WTC11 (cell line): Measurements from ENCODE around the gene STOM. TPM values are rescaled to one million over a fixed set of nuclear protein-coding genes. Genes with fewer than 3 reads are reported as not detected.
A peak's percentile ranks its signal among the peaks of the same experiment; 100 is the strongest.

Experiments
- ARID4B ChIP-seq: sonication (generic); formaldehyde crosslinking; IDR thresholded peaks from 2 replicates; pipeline ENCODE4 v1.8.0; 2023; ENCODE audit warnings: missing genetic modification reagents, mild to moderate bottlenecking, borderline replicate concordance
- ATF1 ChIP-seq: sonication (generic); formaldehyde crosslinking; IDR thresholded peaks from 2 replicates; pipeline ENCODE4 v1.8.1; 2023; ENCODE audit warnings: mild to moderate bottlenecking, moderate library complexity, missing genetic modification reagents
- ATF6 ChIP-seq: sonication (generic); formaldehyde crosslinking; IDR thresholded peaks from 2 replicates; pipeline ENCODE4 v1.8.1; 2023; ENCODE audit warnings: mild to moderate bottlenecking, missing genetic modification reagents
- CBFB ChIP-seq: sonication (generic); formaldehyde crosslinking; IDR thresholded peaks from 2 replicates; pipeline ENCODE4 v1.8.1; 2022; ENCODE audit warnings: mild to moderate bottlenecking, low read depth, missing genetic modification reagents
- CDX4 ChIP-seq: fragments of 250-450 bp; sonication (Bioruptor Pico); IDR thresholded peaks from 2 replicates; pipeline ENCODE4 v1.9.0; 2021; ENCODE audit warnings: moderate library complexity, mild to moderate bottlenecking, inconsistent platforms, borderline replicate concordance
- CREM ChIP-seq: sonication (generic); formaldehyde crosslinking; IDR thresholded peaks from 2 replicates; pipeline ENCODE4 v1.8.1; 2022; ENCODE audit warnings: mild to moderate bottlenecking, missing genetic modification reagents, moderate library complexity
- CTCF ChIP-seq: fragments of 200-600 bp; IDR thresholded peaks from 2 replicates; pipeline ENCODE4 v1.8.0; 2022; ENCODE audit warnings: antibody characterized with exemption
- ERG ChIP-seq: fragments of 250-450 bp; sonication (Bioruptor Pico); IDR thresholded peaks from 2 replicates; pipeline ENCODE4 v1.8.0; 2021; ENCODE audit warnings: mild to moderate bottlenecking
- ESRRA ChIP-seq: sonication (generic); formaldehyde crosslinking; IDR thresholded peaks from 2 replicates; pipeline ENCODE4 v1.8.1; 2022; ENCODE audit warnings: mild to moderate bottlenecking, missing genetic modification reagents, borderline replicate concordance
- FOXP4 ChIP-seq: sonication (generic); formaldehyde crosslinking; IDR thresholded peaks from 2 replicates; pipeline ENCODE4 v1.8.0; 2022; ENCODE audit warnings: mild to moderate bottlenecking, missing genetic modification reagents
- GRHL2 ChIP-seq: fragments of 250-450 bp; sonication (Bioruptor Pico); IDR thresholded peaks from 2 replicates; pipeline ENCODE4 v1.8.0; 2022; ENCODE audit warnings: mild to moderate bottlenecking, moderate library complexity; ENCODE audit not compliant: insufficient replicate concordance, severe bottlenecking
- HMGXB4 ChIP-seq: sonication (generic); formaldehyde crosslinking; IDR thresholded peaks from 2 replicates; pipeline ENCODE4 v1.8.1; 2023; ENCODE audit warnings: mild to moderate bottlenecking, moderate library complexity, missing genetic modification reagents
- JUN ChIP-seq: sonication (generic); formaldehyde crosslinking; IDR thresholded peaks from 2 replicates; pipeline ENCODE4 v1.8.0; 2023; ENCODE audit warnings: mild to moderate bottlenecking, missing genetic modification reagents
- MYBL2 ChIP-seq: sonication (generic); formaldehyde crosslinking; IDR thresholded peaks from 2 replicates; pipeline ENCODE4 v1.8.1; 2023; ENCODE audit warnings: mild to moderate bottlenecking, moderate library complexity, missing genetic modification reagents
- NR3C1 ChIP-seq: sonication (generic); formaldehyde crosslinking; conservative IDR thresholded peaks from 2 replicates; pipeline ENCODE4 v1.8.1; 2023; ENCODE audit warnings: low read depth, mild to moderate bottlenecking, missing genetic modification reagents
- USF1 ChIP-seq: sonication (generic); formaldehyde crosslinking; IDR thresholded peaks from 2 replicates; pipeline ENCODE4 v1.8.0; 2022; ENCODE audit warnings: mild to moderate bottlenecking, missing genetic modification reagents
- USF2 ChIP-seq: sonication (generic); formaldehyde crosslinking; IDR thresholded peaks from 2 replicates; pipeline ENCODE4 v1.8.1; 2023; ENCODE audit warnings: mild to moderate bottlenecking, missing genetic modification reagents, moderate library complexity
- ZMAT4 ChIP-seq: fragments of 250-450 bp; sonication (Bioruptor Pico); IDR thresholded peaks from 2 replicates; pipeline ENCODE4 v1.9.0; 2021; ENCODE audit warnings: mild to moderate bottlenecking
- ZSCAN18 ChIP-seq: fragments of 250-450 bp; sonication (Bioruptor Pico); IDR thresholded peaks from 2 replicates; pipeline ENCODE4 v2.1.2; 2022; ENCODE audit warnings: mild to moderate bottlenecking, moderate library complexity
- total RNA-seq: library from RNA; stranded (reverse); gene quantifications from 3 replicates; pipeline ENCODE4 v1.2.3, GENCODE V29; 2021

Gene STOM
- total RNA-seq, 1 experiment from 2014 or later: 32.9 TPM

- 0 out of 2 replicates have a peak, but pooled peaks have one; percentile 67 for TF ChIP-seq ARID4B
- no peak for TF ChIP-seq GRHL2 (CRISPR knock-in tag)
- TF ChIP-seq ZMAT4: no peak
- TF ChIP-seq CTCF: no peak
- TF ChIP-seq USF1 (CRISPR knock-in tag): peak; percentile 47; the same call in 1 of the 2 replicates
- peak; percentile 73; the same call in 1 of the 2 replicates for TF ChIP-seq ESRRA (CRISPR knock-in tag)
- TF ChIP-seq CDX4 (CRISPR knock-in tag): no peak
- no peak for TF ChIP-seq ZSCAN18 (CRISPR knock-in tag)
- TF ChIP-seq NR3C1 (CRISPR knock-in tag): no peak
- peak; percentile 20 for TF ChIP-seq MYBL2 (CRISPR knock-in tag)
- 0 out of 2 replicates have a peak, but pooled peaks have one; percentile 3 for TF ChIP-seq CBFB (CRISPR knock-in tag)
- no peak for TF ChIP-seq USF2
- TF ChIP-seq JUN (CRISPR knock-in tag): peak; percentile 60; the same call in 1 of the 2 replicates
- TF ChIP-seq FOXP4: peak; percentile 68
- 0 out of 2 replicates have a peak, but pooled peaks have one; percentile 47 for TF ChIP-seq ATF1 (CRISPR knock-in tag)
- no peak for TF ChIP-seq ERG (CRISPR knock-in tag)
- no peak for TF ChIP-seq ATF6 (CRISPR knock-in tag)
- TF ChIP-seq HMGXB4 (CRISPR knock-in tag): no peak
- peak; percentile 66; the same call in 1 of the 2 replicates for TF ChIP-seq CREM (CRISPR knock-in tag)
Observed at GRCh38 chr9:121369595-121370265, at the start of gene STOM (continued).
